Thyroid gland (tissue), 4 donors: ENCODE measurements around the gene HS3ST3A1. TPM values are rescaled to one million over a fixed set of nuclear protein-coding genes. Genes with fewer than 3 reads are reported as not detected.

Experiments
- DNase-seq, 2 donors: peaks; one replicate each; pipeline ENCODE4 v3.0.0-alpha.2; 2019
- H3K27ac ChIP-seq, 3 donors: fragments of 200-600 bp; sonication (generic); 1 replicate in 2 of 3; 2 replicates in 1 of 3; pipeline ENCODE4 v1.5.1; 2016 to 2019; ENCODE audit warnings: mild to moderate bottlenecking in 1 of 3, moderate library complexity in 1 of 3
- H3K27me3 ChIP-seq: fragments of 200-600 bp; sonication (generic); one replicate; pipeline ENCODE4 v1.5.1; 2019
- H3K36me3 ChIP-seq, 2 donors: fragments of 200-600 bp; sonication (generic); one replicate each; pipeline ENCODE4 v1.5.1; 2016 to 2019
- H3K4me1 ChIP-seq, 2 donors: fragments of 200-600 bp; sonication (generic); one replicate each; pipeline ENCODE4 v1.5.1; 2017 to 2019
- H3K4me3 ChIP-seq, 3 donors: fragments of 200-600 bp; sonication (generic); replicated peaks in 1 of 3; 1 replicate in 2 of 3; 2 replicates in 1 of 3; pipeline ENCODE4 v1.5.1; 2016; ENCODE audit warnings: mild to moderate bottlenecking in 1 of 3
- H3K9me3 ChIP-seq: fragments of 200-600 bp; sonication (generic); one replicate; pipeline ENCODE4 v1.5.1; 2017
- CTCF ChIP-seq, 6 experiments: fragments of 200-600 bp in 3 of 6; fragments of 450-650 bp in 3 of 6; sonication (generic) in 3 of 6; IDR thresholded peaks; one replicate each; pipeline ENCODE4 v1.5.1; 2016 to 2019; ENCODE audit warnings: antibody characterized with exemption in 6 of 6, mild to moderate bottlenecking in 2 of 6, inconsistent platforms in 1 of 6, moderate library complexity in 1 of 6
- POLR2A ChIP-seq, 2 donors: fragments of 450-650 bp; IDR thresholded peaks; one replicate each; pipeline ENCODE4 v1.6.1; 2017; ENCODE audit warnings: antibody characterized with exemption in 2 of 2, mild to moderate bottlenecking in 2 of 2, moderate library complexity in 1 of 2
- WGBS, 2 donors: methylation state at CpG; one replicate each; pipeline ENCODE4 v1.1.5; 2017; 5-methylcytosine and 5-hydroxymethylcytosine counted together
- intact Hi-C: fragments of 100-400 bp; cut with DNase I; formaldehyde crosslinking; loops from one replicate; pipeline ENCODE4 v1.15.1; 2023
- total RNA-seq, 4 donors: library from RNA; depleted of rRNA; stranded (reverse); fragments of >200 nt; gene quantifications; one replicate each; pipeline ENCODE4 v1.2.3, GENCODE V29; 2016

The HS3ST3A1 gene
- total RNA-seq, 4 donors from 2014 or later, result 0.98 to 2.1 (median 1.8) TPM

GRCh38 chr17:13581925-13582324 is 19.8 kb downstream of the HS3ST3A1 start:
- TF ChIP-seq CTCF (IDR thresholded peaks at IDR 0.05) (no peak), POLR2A (IDR thresholded peaks at IDR 0.05) (no peak)
- no peak overlapping the region for H3K27ac ChIP-seq
- H3K4me1 ChIP-seq, result no peaks in the 10 kb centered on the region
- H3K27me3 ChIP-seq, result no peaks in the 10 kb centered on the region
- no peak for DNase-seq
- WGBS, 2 donors, result 38 to 55% methylated on average over 3 of the region's 3 CpGs
- H3K36me3 ChIP-seq, result no peaks in the 10 kb centered on the region
- H3K9me3 ChIP-seq, result no peaks in the 10 kb centered on the region
- H3K4me3 ChIP-seq, result no peak overlapping the region
- intact Hi-C loops, result no loop called here

GRCh38 chr17:13580790-13581189 is 20.9 kb downstream of the HS3ST3A1 start:
- DNase-seq, result no peak
- no peaks in the 10 kb centered on the region for H3K27me3 ChIP-seq
- H3K4me1 ChIP-seq, result no peaks in the 10 kb centered on the region
- 97 to 98% methylated on average over 8 of the region's 8 CpGs for whole genome bisulfite sequencing, 2 donors
- H3K4me3 ChIP-seq, result no peak overlapping the region
- no peak overlapping the region for H3K27ac ChIP-seq
- no peak for TF ChIP-seq POLR2A (IDR thresholded peaks at IDR 0.05)
- TF ChIP-seq CTCF (IDR thresholded peaks at IDR 0.05), result no peak
- no peaks in the 10 kb centered on the region for H3K9me3 ChIP-seq
- H3K36me3 ChIP-seq, result no peaks in the 10 kb centered on the region
- intact Hi-C loops, result no loop called here

- intact Hi-C loops, result no loop called here
Observed at GRCh38 chr17:13576661-13577526, 24.8 kb downstream of the HS3ST3A1 start.

DNA sequence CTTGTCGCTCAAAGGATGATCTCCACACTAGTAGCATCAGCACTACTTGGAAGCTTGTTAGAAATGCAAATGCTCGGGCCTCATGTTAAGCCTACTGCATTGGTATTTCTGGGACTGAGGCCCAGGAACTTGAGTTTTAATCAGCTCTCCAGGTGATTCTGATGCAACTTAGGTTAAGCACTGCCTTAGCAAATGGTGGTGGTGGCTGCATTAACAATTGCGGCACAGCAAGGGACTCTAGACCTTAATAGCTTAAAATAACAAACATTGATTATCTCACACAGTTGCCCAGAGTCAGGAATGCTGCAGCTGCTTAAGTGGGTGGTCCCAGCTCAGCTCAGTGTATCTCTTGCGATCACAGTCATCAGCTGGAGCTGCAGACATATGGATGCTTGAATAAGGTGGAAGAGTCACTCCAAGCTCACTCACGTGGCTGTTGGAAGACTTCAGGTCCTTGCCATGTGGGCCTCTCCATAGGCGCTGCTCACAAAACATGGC is 25.8 kb downstream of the HS3ST3A1 start:
- Histone ChIP-seq H3K4me3 (no peak overlapping the region), H3K36me3 (no peaks in the 10 kb centered on the region), H3K9me3 (no peaks in the 10 kb centered on the region), H3K27ac (no peak overlapping the region), H3K27me3 (no peaks in the 10 kb centered on the region), H3K4me1 (no peaks in the 10 kb centered on the region)
- intact Hi-C loops, result no loop called here
- TF ChIP-seq POLR2A (IDR thresholded peaks at IDR 0.05) (no peak), CTCF (IDR thresholded peaks at IDR 0.05) (no peak)
- 58 to 59% methylated on average over 4 to 6 of the region's 6 CpGs for WGBS, 2 donors
- DNase-seq, result no peak

More at GRCh38 chr17:13576661-13577526, 24.8 kb downstream of the HS3ST3A1 start:
- no peak overlapping the region for H3K27ac ChIP-seq
- WGBS, 2 donors, result 88 to 94% methylated on average over 3 of the region's 3 CpGs
- no peak overlapping the region for H3K4me3 ChIP-seq
- H3K36me3 ChIP-seq, result no peaks in the 10 kb centered on the region
- H3K9me3 ChIP-seq, result no peaks in the 10 kb centered on the region
- no peak for DNase-seq
- TF ChIP-seq CTCF (IDR thresholded peaks at IDR 0.05) (no peak), POLR2A (IDR thresholded peaks at IDR 0.05) (no peak)
- no peaks in the 10 kb centered on the region for H3K4me1 ChIP-seq
- H3K27me3 ChIP-seq, result no peaks in the 10 kb centered on the region

GRCh38 chr17:13575466-13575865 is 26.3 kb downstream of the HS3ST3A1 start:
- intact Hi-C loops, result no loop called here
- Histone ChIP-seq H3K27me3 (no peaks in the 10 kb centered on the region), H3K9me3 (no peaks in the 10 kb centered on the region), H3K4me1 (no peaks in the 10 kb centered on the region), H3K36me3 (no peaks in the 10 kb centered on the region), H3K4me3 (no peak overlapping the region), H3K27ac (no peak overlapping the region)
- 62% methylated on average over 2 of the region's 2 CpGs for WGBS, 2 donors
- TF ChIP-seq CTCF (IDR thresholded peaks at IDR 0.05) (no peak), POLR2A (IDR thresholded peaks at IDR 0.05) (no peak)
- DNase-seq, result no peak
